PFSK-1 (cell line): ENCODE data around the gene CAMSAP1.

ENCODE experiments used
- FOXP2 ChIP-seq: optimal IDR thresholded peaks from 2 replicates; pipeline ENCODE3; 2011; ENCODE audit warnings: borderline replicate concordance, control low read depth, inconsistent platforms; ENCODE audit not compliant: insufficient read depth; ENCODE audit errors: extremely low read length, extremely low read depth
- POLR2AphosphoS5 ChIP-seq: IDR thresholded peaks from 2 replicates; pipeline ENCODE4 v1.6.1; 2012; ENCODE audit warnings: low read depth, mild to moderate bottlenecking, control low read depth, low read length, moderate library complexity
- REST ChIP-seq, 2 experiments: IDR thresholded peaks; 2 replicates each; pipeline versions ENCODE4 v1.6.1 to v1.8.0; 2011 to 2012; ENCODE audit warnings: low read depth in 2 of 2, low read length in 2 of 2, control low read depth in 1 of 2, inconsistent platforms in 1 of 2, mild to moderate bottlenecking in 1 of 2, moderate library complexity in 1 of 2; ENCODE audit not compliant: insufficient read depth in 1 of 2
- SIN3A ChIP-seq: IDR thresholded peaks from 2 replicates; pipeline ENCODE4 v1.6.1; 2012; ENCODE audit warnings: mild to moderate bottlenecking, low read length, moderate library complexity, borderline replicate concordance; ENCODE audit not compliant: insufficient read depth
- TAF1 ChIP-seq: IDR thresholded peaks from 2 replicates; pipeline ENCODE4 v1.6.1; 2012; ENCODE audit warnings: low read length, control low read depth, borderline replicate concordance; ENCODE audit not compliant: insufficient read depth

- TF ChIP-seq POLR2AphosphoS5: no peak
- no peak for TF ChIP-seq REST (IDR thresholded peaks at IDR 0.05; ENCODE audit: insufficient read depth in 1 of 2, low read depth in 2 of 2, low read length in 2 of 2)
- TF ChIP-seq SIN3A: no peak
- TF ChIP-seq TAF1: no peak
- TF ChIP-seq FOXP2: no peak
Measured at GRCh38 chr9:135876936-135877335, 30.4 kb downstream of the CAMSAP1 start.
